MG63 (cell line): ENCODE measurements around the gene KRTAP4-5. TPM values are rescaled to one million over a fixed set of nuclear protein-coding genes. Genes with fewer than 3 reads are reported as not detected.
"Not testable (repeated sequence)": the region's sequence is repeated elsewhere in the genome, so short reads cannot be mapped to it uniquely, and the experiment has no call there.

Experiments used
- DNase-seq: peaks from one replicate; pipeline ENCODE4 v3.0.0-alpha.2; 2020
- H3K27me3 ChIP-seq: fragments of 250-450 bp; sonication (Bioruptor Pico); 2 replicates; pipeline ENCODE4 v1.5.1; 2020; ENCODE audit warnings: mild to moderate bottlenecking, moderate library complexity
- H3K36me3 ChIP-seq: fragments of 250-450 bp; sonication (Bioruptor Pico); 2 replicates; pipeline ENCODE4 v1.5.1; 2020; ENCODE audit warnings: mild to moderate bottlenecking, moderate library complexity
- H3K4me3 ChIP-seq: fragments of 250-450 bp; sonication (Bioruptor Pico); 2 replicates; pipeline ENCODE4 v1.5.1; 2020; ENCODE audit warnings: mild to moderate bottlenecking, moderate library complexity
- H3K9me3 ChIP-seq: fragments of 250-450 bp; sonication (Bioruptor Pico); 2 replicates; pipeline ENCODE4 v1.5.1; 2020; ENCODE audit warnings: mild to moderate bottlenecking, moderate library complexity
- total RNA-seq: library from RNA; depleted of rRNA; stranded (reverse); fragments of >200 nt; shearing (Covaris generic); gene quantifications from 2 replicates; pipeline ENCODE4 v1.2.3, GENCODE V29; 2014; ENCODE audit warnings: low replicate concordance; rRNA removed

Gene KRTAP4-5
- total RNA-seq = not detected in 2 replicates

DNA sequence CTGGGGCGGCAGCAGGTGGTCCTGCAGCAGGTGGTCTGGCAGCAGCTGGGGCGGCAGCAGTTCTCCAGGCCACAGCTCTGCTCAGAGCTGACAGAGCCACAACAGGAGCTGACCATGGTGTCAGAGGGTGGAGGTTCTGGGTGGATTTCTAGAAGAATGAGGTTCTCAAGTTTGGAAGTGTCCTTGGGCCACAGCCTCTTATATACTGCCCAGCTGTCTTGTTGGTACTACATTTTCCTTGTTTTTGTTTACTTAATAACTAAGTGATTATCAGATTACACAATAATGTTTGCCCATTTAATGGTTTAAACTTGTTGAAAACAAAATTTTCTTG is at the start of gene KRTAP4-5:
Gene KRTAP4-5, minus strand, starts transcription at position 174 of the 334 bp plus-strand sequence. Its CDS starts 58 bp downstream, at position 116.
- Histone ChIP-seq H3K27me3 (no peaks in the 10 kb centered on the region), H3K36me3 (no peaks in the 10 kb centered on the region), H3K4me3 (no peak within 1 kb of the TSS), H3K9me3 (no peaks in the 10 kb centered on the region; the same call in 1 of the 2 replicates)
- DNase-seq = no peak

DNA sequence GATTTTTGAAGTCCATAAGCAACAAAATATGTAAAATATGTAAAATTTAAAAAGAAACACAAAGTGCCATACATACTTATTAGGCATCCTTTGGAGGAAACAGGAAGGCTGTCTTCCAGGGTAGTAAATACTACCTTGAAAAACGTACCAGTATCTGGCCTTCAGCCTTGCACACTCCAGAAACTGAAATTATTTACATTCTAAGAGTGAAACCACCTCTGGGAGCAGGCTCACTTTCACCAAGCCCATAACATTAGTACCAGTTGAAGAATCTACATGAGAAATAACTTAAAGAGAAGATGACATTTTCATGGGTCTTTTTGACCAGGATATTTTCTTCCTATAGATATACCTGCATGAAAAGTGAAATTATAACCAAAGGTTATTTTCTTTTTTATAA is 46.4 kb upstream of the KRTAP4-5 start:
- DNase-seq = no peak
- H3K4me3 ChIP-seq = no peak overlapping the region
- H3K27me3 ChIP-seq = no peaks in the 10 kb centered on the region

DNA sequence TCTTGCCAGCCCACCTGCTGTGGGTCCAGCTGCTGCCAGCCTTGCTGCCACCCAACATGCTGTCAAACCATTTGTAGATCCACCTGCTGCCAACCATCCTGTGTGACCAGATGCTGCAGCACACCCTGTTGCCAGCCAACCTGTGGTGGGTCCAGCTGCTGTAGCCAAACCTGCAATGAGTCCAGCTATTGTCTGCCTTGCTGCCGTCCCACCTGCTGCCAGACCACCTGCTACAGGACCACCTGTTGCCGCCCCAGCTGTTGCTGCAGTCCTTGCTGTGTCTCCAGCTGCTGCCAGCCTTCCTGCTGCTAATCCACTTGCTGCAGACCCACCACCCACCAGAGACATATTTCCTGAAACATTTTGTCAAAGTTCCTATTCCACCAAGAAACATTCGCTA is 40.7 kb upstream of the KRTAP4-5 start:
- H3K27me3 ChIP-seq = no peaks in the 10 kb centered on the region
- H3K9me3 ChIP-seq = no peaks in the 10 kb centered on the region
- no peak overlapping the region for H3K4me3 ChIP-seq
- no peak for DNase-seq
- no peaks in the 10 kb centered on the region for H3K36me3 ChIP-seq

More for the DNA sequence above, 46.4 kb upstream of the KRTAP4-5 start:
- Histone ChIP-seq H3K9me3 (peaks cover 3% of the 10 kb centered on the region), H3K36me3 (no peaks in the 10 kb centered on the region)

GRCh38 chr17:41189837-41190318 is 40.3 kb upstream of the KRTAP4-5 start, which contains the start of gene KRTAP9-1:
TSS of gene KRTAP9-1 (plus strand) at chr17:41189887. CDS start at chr17:41189887, 0 bp downstream.
- not testable (repeated sequence) for H3K36me3 ChIP-seq, H3K9me3 ChIP-seq, H3K27me3 ChIP-seq, DNase-seq, H3K4me3 ChIP-seq

- Histone ChIP-seq H3K9me3 (no peaks in the 10 kb centered on the region), H3K36me3 (no peaks in the 10 kb centered on the region), H3K27me3 (no peaks in the 10 kb centered on the region), H3K4me3 (no peak overlapping the region)
- no peak for DNase-seq
Measured at GRCh38 chr17:41186872-41187271, 37.2 kb upstream of the KRTAP4-5 start.

GRCh38 chr17:41185001-41185400 is 35.4 kb upstream of the KRTAP4-5 start:
- Histone ChIP-seq H3K4me3 (no peak overlapping the region), H3K27me3 (no peaks in the 10 kb centered on the region), H3K36me3 (no peaks in the 10 kb centered on the region), H3K9me3 (no peaks in the 10 kb centered on the region)
- DNase-seq = no peak

- Histone ChIP-seq H3K9me3 (no peaks in the 10 kb centered on the region), H3K36me3 (no peaks in the 10 kb centered on the region), H3K4me3 (no peak within 1 kb of the TSS), H3K27me3 (no peaks in the 10 kb centered on the region)
- DNase-seq = no peak
Measured at GRCh38 chr17:41184480-41184961, 34.9 kb upstream of the KRTAP4-5 start, which contains the start of gene KRTAP4-1. TSS of gene KRTAP4-1 (minus strand) at chr17:41184911. CDS start at chr17:41184854, 57 bp downstream.

DNA sequence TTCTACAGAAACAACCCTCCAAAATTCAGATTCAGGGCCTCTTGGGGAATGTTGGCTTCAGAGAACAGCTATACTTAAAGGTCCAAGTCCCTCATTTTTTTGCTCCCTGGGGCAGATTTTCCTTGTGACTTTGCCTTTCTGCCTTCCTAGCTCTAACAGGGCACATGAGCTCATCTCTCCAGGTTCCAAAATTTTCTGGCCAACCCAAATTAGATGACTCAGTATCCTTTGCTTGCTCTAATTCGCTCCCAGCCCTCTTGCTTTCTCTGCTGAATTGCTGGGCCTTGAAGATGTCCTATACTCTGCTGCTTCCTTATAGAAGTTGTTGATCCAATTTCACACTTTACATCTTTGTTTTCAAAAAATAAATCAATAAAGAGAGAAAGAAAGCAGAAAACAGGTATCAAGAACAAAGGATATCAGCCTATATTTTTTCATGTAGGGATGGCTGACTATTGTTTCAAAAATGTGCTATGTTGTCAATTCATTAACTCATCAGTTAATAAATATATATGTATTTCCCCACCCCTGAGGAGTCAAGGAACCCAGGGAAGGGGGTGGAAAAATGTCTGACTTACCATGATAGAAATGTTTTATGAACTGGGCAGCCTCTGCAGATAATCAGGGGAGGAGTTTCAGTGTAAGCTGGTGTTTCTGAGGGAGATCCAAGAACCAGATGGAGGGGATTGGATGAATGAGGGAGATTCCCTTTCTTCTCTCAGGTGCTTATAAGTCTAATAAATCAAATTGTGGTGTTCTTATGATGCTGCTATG is 29.4 kb upstream of the KRTAP4-5 start:
- Histone ChIP-seq H3K27me3 (no peaks in the 10 kb centered on the region), H3K36me3 (no peaks in the 10 kb centered on the region), H3K4me3 (no peak overlapping the region), H3K9me3 (no peaks in the 10 kb centered on the region; the same call in 1 of the 2 replicates)
- DNase-seq = peak; percentile 75

DNA sequence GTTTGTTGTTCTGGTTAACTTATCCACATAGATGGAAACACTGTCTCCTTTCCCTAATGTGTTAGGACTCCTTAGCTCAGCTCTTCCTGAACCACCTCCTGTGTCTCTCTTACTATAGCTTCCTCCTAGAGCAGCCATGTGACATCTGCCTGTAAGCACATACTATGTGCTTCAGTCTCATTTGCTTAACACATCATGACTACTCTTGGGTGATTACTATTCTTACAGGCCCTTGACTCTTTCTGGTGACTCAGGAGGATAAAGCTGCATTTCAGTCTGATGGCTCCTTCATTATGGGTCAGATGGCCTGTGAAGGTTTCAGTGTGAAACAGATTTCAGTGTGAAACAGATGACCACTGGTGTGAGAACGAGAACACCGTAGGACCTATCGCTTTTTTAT is 28.7 kb upstream of the KRTAP4-5 start:
- DNase-seq = peak; percentile 40

DNA sequence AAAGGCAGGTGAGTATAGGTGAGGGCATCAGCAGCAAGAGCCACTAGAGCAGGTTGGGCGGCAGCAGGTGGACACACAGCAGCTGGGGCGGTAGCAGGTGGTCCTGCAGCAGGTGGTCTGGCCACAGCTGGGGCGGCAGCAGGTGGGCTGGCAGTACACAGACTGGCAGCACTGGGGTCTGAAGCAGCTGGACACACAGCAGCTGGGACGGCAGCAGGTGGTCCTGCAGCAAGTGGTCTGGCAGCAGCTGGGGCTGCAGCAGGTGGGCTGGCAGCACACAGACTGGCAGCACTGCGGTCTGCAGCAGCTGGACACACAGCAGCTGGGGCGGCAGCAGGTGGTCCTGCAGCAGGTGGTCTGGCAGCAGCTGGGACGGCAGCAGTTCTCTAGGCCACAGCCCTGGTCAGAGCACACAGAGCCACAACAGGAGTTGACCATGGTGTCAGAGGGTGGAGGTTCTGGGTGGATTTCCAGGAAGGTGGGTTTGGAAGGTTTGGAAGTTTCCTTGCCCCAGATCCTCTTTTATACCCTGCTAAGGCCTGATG is 28.2 kb upstream of the KRTAP4-5 start, which contains the start of gene KRTAP4-2:
Gene KRTAP4-2, minus strand, starts transcription at position 495 of the 545 bp plus-strand sequence. Its CDS starts 57 bp downstream, at position 438.
- DNase-seq = no peak
- no peaks in the 10 kb centered on the region for H3K27me3 ChIP-seq
- no peak within 1 kb of the TSS for H3K4me3 ChIP-seq
- H3K9me3 ChIP-seq = no peaks in the 10 kb centered on the region; the same call in 1 of the 2 replicates
- H3K36me3 ChIP-seq = no peaks in the 10 kb centered on the region

More for the DNA sequence above, 28.7 kb upstream of the KRTAP4-5 start:
- no peaks in the 10 kb centered on the region; the same call in 1 of the 2 replicates for H3K9me3 ChIP-seq
- H3K36me3 ChIP-seq = no peaks in the 10 kb centered on the region
- no peak overlapping the region for H3K4me3 ChIP-seq
- no peaks in the 10 kb centered on the region for H3K27me3 ChIP-seq

DNA sequence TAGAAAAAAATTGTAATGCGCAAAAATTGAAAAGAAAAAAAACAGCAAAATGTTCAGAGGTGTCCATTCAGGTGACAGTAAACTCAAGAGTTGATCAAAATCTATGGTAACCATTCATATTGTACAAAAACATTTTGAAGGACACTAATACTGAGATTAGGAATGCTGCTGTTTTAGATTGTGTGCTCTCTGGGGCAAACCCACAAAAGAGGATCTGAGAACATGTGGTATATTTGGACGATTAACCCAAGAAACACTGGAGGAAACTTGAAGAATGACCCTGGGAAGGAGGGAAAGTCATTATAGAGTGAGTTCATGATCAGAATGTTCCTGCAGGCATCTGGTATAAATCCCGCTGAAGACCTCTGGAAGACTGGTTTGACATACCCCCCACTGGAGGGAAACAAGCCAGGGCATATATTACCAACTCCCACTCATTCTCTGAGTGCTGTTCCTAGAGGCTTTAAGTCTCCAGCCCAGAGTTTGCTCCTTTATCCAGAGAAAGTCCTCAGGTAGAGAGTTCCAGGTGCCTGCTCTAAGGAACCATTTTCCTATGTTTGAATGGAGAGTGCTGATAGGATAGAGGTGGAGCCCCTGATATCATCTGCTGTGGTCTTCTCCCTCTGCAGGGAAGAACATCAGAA is 27.2 kb upstream of the KRTAP4-5 start:
- no peaks in the 10 kb centered on the region for H3K27me3 ChIP-seq
- H3K4me3 ChIP-seq = no peak overlapping the region
- DNase-seq = no peak
- H3K36me3 ChIP-seq = no peaks in the 10 kb centered on the region
- H3K9me3 ChIP-seq = no peaks in the 10 kb centered on the region; the same call in 1 of the 2 replicates

DNA sequence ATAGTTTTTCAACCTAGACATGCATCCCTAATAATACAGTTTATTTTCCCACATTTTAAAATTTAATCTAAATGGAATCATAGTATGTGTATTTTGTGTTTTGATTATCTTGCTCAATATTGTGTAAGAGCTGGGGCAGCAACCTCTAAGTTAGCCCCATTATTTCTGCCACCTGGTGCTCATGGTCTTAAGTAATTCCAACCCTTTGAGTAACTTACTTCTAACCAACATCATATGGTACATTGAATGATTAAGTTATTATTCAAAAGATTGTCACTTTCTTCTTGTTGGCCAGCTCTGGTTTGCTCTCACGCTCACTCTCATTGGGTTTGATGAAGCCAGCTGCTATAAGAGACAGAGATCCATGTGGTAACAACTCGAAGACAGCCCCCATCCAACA is 22.3 kb upstream of the KRTAP4-5 start:
- Histone ChIP-seq H3K9me3 (no peaks in the 10 kb centered on the region; the same call in 1 of the 2 replicates), H3K4me3 (no peak overlapping the region), H3K36me3 (no peaks in the 10 kb centered on the region), H3K27me3 (no peaks in the 10 kb centered on the region)
- no peak for DNase-seq

GRCh38 chr17:41168121-41168520 is 18.5 kb upstream of the KRTAP4-5 start, which contains the start of gene KRTAP4-3:
TSS of gene KRTAP4-3 (minus strand) at chr17:41168221. CDS start at chr17:41168172, 49 bp downstream.
- no peak for DNase-seq

DNA sequence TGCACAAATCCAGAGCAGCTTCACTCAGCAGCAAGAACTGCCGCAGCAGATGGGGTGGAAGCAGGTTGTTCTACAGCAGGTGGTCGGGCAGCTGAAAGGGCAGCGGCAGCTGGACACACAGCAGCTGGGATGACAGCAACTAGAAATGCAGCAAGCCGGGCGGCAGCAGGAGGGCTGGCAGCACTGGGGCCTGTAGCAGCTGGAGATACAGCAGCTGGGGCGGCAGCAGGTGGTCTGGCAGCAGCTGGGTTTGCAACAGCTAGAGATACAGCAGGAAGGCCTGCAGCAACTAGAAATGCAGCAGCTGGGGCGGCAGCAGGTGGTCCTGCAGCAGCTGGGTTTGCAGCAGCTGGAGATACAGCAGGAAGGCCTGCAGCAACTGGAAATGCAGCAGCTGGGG is 17.9 kb upstream of the KRTAP4-5 start:
- Histone ChIP-seq H3K27me3 (no peaks in the 10 kb centered on the region), H3K36me3 (no peaks in the 10 kb centered on the region), H3K4me3 (no peak overlapping the region), H3K9me3 (no peaks in the 10 kb centered on the region)
- DNase-seq = no peak

More at GRCh38 chr17:41168121-41168520, 18.5 kb upstream of the KRTAP4-5 start, which contains the start of gene KRTAP4-3:
- Histone ChIP-seq H3K36me3 (no peaks in the 10 kb centered on the region), H3K4me3 (no peak within 1 kb of the TSS), H3K9me3 (no peaks in the 10 kb centered on the region), H3K27me3 (no peaks in the 10 kb centered on the region)

DNA sequence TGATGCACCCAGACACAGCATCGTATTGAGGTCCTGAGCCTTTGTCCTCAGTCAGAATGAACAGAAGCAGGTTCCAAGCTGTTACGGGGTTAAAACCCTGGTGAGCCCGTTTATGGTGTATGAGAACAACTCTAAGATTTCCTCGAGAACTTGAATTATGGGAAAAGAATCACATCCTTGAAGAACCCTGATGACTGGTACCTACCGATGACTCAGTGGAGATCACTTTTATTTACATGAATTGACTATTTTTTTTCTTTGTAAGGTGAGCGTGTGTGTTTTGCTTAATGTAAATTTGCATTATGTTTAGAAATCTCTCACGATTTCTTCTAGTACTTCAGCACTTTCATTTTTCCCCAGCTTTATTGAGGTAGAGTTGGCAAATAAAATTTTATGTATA is 14.2 kb upstream of the KRTAP4-5 start:
- H3K36me3 ChIP-seq = no peaks in the 10 kb centered on the region
- no peak for DNase-seq

DNA sequence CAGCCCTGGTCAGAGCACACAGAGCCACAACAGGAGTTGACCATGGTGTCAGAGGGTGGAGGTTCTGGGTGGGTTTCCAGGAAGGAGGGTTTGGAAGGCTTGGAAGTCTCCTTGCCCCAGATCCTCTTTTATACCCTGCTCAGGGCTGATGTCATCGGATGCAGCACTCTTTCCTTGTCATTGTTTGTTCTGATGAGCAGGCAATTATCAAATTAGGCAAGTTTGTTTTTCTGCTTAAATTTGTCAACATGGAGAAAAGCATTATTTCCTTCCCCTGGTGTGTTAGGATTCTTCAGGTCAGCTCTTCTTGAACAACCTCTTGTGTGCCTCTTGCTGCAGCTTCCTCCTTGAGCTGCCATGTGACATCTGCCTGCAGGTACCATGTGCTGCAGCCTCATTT is 11.0 kb upstream of the KRTAP4-5 start, which contains the start of gene KRTAP4-4:
Gene KRTAP4-4, minus strand, starts transcription at position 101 of the 400 bp plus-strand sequence. Its CDS starts 57 bp downstream, at position 44.
- Histone ChIP-seq H3K36me3 (no peaks in the 10 kb centered on the region), H3K4me3 (no peak within 1 kb of the TSS), H3K27me3 (no peaks in the 10 kb centered on the region), H3K9me3 (peaks cover 3% of the 10 kb centered on the region)
- no peak for DNase-seq

More for the DNA sequence above, 14.2 kb upstream of the KRTAP4-5 start:
- no peaks in the 10 kb centered on the region for H3K27me3 ChIP-seq
- H3K9me3 ChIP-seq = no peaks in the 10 kb centered on the region
- H3K4me3 ChIP-seq = no peak overlapping the region
